ENCODE measurements around the gene UBE2J2.

Gene UBE2J2

DNA sequence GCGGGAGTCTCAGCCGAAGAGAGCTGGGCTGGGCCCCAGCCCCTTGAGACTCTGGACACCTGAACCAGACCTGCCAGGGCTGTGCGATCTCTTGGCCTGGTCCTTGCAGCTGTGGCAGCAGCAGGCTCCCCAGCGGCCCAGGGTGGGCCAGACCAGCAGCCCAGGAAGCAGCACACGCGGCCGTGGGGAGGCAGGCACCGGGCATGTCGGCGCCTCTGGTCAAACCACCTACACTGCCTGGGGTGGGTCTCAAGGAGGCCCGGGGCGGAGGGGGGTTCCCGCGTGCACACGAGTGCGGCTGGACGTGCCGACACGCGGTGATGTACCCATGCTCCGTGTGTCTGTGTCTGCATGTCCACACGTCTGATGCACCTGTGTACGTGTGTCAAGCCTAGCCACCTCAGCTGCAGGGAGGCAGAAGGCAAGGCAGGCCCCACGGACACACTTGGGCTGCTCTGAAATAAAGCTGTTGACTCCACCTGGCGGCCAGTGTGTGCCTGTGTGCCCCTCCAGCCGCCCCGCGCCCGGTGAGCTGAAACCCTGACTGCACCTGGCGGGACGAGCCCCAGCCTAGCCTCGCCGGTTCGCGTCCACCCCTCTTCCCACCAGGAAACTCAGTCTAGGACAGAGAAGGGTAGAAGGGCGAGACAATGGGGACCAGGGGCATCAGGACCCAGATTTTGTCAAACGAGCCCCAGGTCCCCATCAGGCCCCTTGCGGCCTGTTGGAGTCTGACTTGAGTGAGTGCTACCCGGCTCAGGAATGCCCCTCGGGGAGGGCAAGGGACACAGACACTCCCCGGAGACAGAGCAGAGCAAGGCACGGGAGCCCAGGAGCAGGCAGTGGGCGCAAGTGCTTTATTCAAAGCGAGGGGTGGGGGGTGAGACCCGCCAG, 18.1 kb upstream of the UBE2J2 start:
- Histone ChIP-seq H3K36me3 (peaks cover 0 to 36% (median 21%) of the 10 kb centered on the region in 3 donors), H3K9me3 (no peaks in the 10 kb centered on the region), H3K27me3 (peaks cover 0 to 28% of the 10 kb centered on the region in 2 donors), H3K4me1 (peaks cover 0 to 25% (median 7%) of the 10 kb centered on the region in 4 donors), H3K4me3 (no peak overlapping the region), H3K27ac (no peak overlapping the region)
- intact Hi-C loops (cut with DNase I; ENCODE audit: low total_unique reads), result loop anchor here (5.0 kb wide), 1 partner anchor 169 kb away; no protein-coding TSS in a partner anchor
- peak; percentile 51 to 59 for TF ChIP-seq CTCF (IDR thresholded peaks at IDR 0.05)
- peak in 1 of 2 donors; percentile 44 for DNase-seq

- intact Hi-C loops (cut with DNase I; ENCODE audit: low total_unique reads), result loop anchor here (5.0 kb wide), 1 partner anchor 169 kb away; no protein-coding TSS in a partner anchor
Observed at GRCh38 chr1:1291023-1291528, 17.4 kb upstream of the UBE2J2 start.

GRCh38 chr1:1290238-1290731, 16.6 kb upstream of the UBE2J2 start:
- Histone ChIP-seq H3K9me3 (no peaks in the 10 kb centered on the region), H3K36me3 (peaks cover 0 to 21% (median 9%) of the 10 kb centered on the region in 3 donors), H3K4me3 (no peak overlapping the region), H3K4me1 (peaks cover 0 to 25% (median 7%) of the 10 kb centered on the region in 4 donors), H3K27me3 (peaks cover 0 to 43% of the 10 kb centered on the region in 2 donors), H3K27ac (no peak overlapping the region)
- peak; percentile 53 to 61 for TF ChIP-seq CTCF (IDR thresholded peaks at IDR 0.05)
- intact Hi-C loops (cut with DNase I; ENCODE audit: low total_unique reads), result loop anchor here (5.0 kb wide), 1 partner anchor 168 kb away; no protein-coding TSS in a partner anchor
- peak in 1 of 2 donors; percentile 52 for DNase-seq

More at GRCh38 chr1:1291023-1291528, 17.4 kb upstream of the UBE2J2 start:
- Histone ChIP-seq H3K4me3 (no peak overlapping the region), H3K9me3 (no peaks in the 10 kb centered on the region), H3K4me1 (peaks cover 0 to 25% (median 7%) of the 10 kb centered on the region in 4 donors), H3K36me3 (peaks cover 0 to 29% (median 14%) of the 10 kb centered on the region in 3 donors), H3K27me3 (peaks cover 0 to 35% of the 10 kb centered on the region in 2 donors), H3K27ac (no peak overlapping the region)
- DNase-seq, result no peak
- TF ChIP-seq CTCF (IDR thresholded peaks at IDR 0.05), result no peak

- Histone ChIP-seq H3K27ac (no peak overlapping the region), H3K27me3 (peaks cover 0 to 58% of the 10 kb centered on the region in 2 donors), H3K9me3 (no peaks in the 10 kb centered on the region), H3K4me3 (no peak overlapping the region), H3K4me1 (peaks cover 0 to 28% (median 7%) of the 10 kb centered on the region in 4 donors), H3K36me3 (no peaks in the 10 kb centered on the region)
- no peak for DNase-seq
- TF ChIP-seq CTCF (IDR thresholded peaks at IDR 0.05), result no peak
- intact Hi-C loops (cut with DNase I; ENCODE audit: low total_unique reads), result no loop called here
Observed at GRCh38 chr1:1287288-1288110, 13.8 kb upstream of the UBE2J2 start.

Data from tibial artery (tissue), 4 donors.